ENCODE results near the gene C17orf78.

- no peak for TF ChIP-seq CTCF (IDR thresholded peaks at IDR 0.05)
- TF ChIP-seq POLR2AphosphoS5 (IDR thresholded peaks at IDR 0.05), result no peak
- TF ChIP-seq POLR2A (IDR thresholded peaks at IDR 0.05), result no peak
Measured at GRCh38 chr17:37342589-37342988, 33.2 kb upstream of the C17orf78 start.
